Right forelimb (tissue), 1 donor: ENCODE data around the gene NAT9.

Experiments used
- DNase-seq: peaks from one replicate; pipeline ENCODE4 v3.0.0-alpha.2; 2018

NAT9 gene

DNA sequence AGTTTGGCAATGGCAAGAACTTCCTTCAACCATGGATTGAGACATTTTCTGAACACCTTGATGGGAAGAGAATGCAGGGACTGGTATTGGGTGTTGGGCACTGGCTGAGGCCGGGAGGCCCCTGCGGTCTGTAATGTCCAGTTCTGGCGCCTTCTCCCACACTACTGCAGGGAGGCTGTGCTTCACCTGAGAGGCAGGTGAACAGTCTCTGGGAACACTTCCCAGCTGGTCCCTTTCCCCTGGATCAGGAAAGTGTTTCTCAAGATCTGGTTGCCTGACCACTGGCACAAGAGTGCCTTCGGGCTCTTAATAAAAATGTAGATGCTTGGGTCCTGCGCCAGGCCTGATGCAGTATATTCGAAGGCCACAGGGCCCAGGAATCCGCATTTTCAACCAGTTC is 28.5 kb upstream of the NAT9 start:
- no peak for DNase-seq

- no peak for DNase-seq
Measured at GRCh38 chr17:74803971-74804370, 27.8 kb upstream of the NAT9 start.

DNA sequence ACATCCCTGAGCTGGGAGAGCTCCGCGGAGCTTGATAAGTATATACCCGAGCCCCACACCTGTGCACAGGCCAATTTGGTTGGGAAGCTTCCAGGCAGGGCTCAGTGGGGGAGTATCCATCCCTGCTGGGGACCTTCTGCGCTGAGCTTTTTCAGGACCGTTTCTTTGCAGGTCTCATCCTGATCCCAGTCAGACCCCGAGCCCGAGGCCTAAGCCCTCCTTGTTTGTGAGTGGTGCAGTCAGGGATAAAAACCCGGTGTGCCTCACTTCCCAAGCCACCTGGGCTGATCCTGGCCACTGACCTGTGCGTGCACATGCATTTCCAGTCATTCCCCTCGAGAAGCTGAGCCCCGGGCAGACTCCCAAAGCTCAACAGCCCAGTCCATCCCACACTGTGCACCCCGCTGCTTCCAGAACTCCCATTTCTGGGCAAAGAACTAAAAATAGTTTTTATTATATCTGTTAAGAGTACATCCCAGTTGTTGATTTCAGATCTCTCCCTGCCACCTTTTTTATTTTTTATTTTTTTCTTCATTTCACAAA is 27.3 kb upstream of the NAT9 start:
- no peak for DNase-seq

GRCh38 chr17:74801896-74802295 is 25.8 kb upstream of the NAT9 start:
- no peak for DNase-seq

GRCh38 chr17:74800531-74800930 is 24.4 kb upstream of the NAT9 start:
- DNase-seq, result no peak

GRCh38 chr17:74799097-74799496 is 23.0 kb upstream of the NAT9 start:
- no peak for DNase-seq

DNA sequence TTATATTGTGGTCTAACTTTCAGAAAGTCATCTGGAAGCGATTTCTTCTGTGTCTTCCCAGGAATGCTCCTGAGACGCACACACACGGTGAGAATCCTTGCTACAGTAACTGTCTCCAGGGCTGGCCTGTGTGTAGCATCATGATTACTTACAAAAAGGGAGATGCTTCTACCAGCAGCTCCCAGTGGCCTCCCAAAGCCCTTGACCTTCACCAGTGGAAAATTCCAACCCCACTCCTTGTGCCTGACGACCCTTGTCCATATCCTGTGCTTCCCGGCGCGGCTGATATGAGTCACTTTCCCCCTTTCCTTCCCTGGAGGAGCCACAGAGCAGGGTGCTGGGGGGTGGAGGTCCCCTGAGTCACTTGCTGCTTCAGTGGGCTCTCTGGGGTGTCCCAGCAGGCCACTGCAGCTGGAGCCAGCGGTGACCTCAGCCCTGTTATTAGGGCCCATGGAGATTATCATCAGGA is 22.1 kb upstream of the NAT9 start:
- no peak for DNase-seq

DNA sequence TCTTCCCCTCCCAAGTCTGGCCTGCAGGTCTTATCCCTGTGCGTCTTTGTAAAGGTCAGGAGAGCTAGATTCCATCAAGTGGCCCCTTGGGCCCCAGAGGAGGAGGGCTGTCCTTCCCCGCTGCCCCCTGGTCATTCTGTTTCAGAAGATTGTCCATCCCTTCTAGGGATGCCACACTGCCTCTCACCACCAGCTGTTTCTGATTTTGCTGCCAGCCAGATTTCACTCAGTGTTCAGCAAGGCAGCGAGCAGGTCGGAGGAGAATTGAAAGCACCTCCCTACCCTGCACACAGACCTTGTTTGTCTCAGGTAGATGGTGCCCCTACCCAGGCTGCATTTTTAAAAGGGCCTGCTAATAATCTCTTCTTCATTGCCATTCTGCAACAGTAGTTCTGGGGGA is 21.7 kb upstream of the NAT9 start:
- DNase-seq, result no peak

GRCh38 chr17:74796866-74797265 is 20.7 kb upstream of the NAT9 start:
- no peak for DNase-seq

GRCh38 chr17:74796211-74796610 is 20.1 kb upstream of the NAT9 start:
- DNase-seq, result no peak

DNA sequence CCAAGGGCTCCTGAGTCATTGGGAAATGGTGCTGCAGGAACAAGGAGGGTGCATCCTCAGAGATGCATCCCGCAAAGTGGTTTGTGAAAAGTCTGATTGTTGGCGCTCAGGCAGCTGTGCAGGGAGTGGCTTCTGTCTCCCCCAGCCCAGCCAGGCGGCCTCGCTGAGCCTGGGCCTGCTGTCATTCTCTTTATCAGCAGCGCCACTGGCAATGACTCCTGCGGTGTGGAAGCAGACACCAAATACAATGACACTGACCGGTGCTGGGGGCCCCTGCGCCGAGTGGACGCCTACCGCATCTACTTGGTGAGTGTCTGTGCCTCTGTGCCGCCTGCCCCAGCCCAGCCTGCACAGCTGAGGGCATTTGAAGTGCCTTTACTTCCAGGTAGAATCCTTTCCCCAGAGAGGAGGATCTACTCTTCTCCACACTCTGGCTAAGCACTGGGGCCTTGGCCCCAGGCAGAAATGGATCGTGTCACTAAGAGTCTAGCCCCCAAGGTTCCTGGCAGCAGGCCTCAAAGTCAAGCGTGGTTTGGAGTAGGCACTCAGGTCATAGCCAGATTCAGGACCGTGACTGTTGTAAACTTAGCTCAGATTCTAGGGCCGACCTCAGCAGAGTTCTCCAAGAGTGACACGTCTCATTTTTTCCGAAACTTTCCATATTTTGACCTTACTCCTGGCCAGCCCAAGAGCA is 19.3 kb upstream of the NAT9 start:
- no peak for DNase-seq

- no peak for DNase-seq
Measured at GRCh38 chr17:74792586-74793105, 16.5 kb upstream of the NAT9 start.

- no peak for DNase-seq
Measured at GRCh38 chr17:74790161-74791058, 14.3 kb upstream of the NAT9 start.

GRCh38 chr17:74786431-74787055 is 10.4 kb upstream of the NAT9 start:
- no peak for DNase-seq

DNA sequence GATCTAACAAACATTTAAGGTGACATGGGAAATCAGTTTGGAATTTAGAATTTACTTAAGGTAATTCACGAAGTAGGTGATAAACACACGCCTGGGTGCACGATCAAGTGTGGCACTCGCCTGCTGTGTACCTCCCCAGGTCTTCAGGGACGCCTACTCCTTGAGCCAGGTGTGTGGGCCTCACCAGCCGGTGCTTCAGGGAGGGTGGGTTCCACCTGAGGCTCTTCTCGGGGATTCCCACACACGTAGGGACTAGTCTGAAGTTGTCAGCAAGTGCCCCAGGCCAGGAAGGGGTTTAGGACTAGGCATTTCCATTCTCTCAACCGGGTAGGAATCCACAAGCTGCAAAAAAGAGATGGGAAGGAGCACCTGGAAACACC is 9.8 kb upstream of the NAT9 start:
- DNase-seq, result no peak

GRCh38 chr17:74785096-74785980 is 9.2 kb upstream of the NAT9 start:
- DNase-seq, result no peak

GRCh38 chr17:74784125-74784810 is 8.1 kb upstream of the NAT9 start:
- DNase-seq, result no peak

DNA sequence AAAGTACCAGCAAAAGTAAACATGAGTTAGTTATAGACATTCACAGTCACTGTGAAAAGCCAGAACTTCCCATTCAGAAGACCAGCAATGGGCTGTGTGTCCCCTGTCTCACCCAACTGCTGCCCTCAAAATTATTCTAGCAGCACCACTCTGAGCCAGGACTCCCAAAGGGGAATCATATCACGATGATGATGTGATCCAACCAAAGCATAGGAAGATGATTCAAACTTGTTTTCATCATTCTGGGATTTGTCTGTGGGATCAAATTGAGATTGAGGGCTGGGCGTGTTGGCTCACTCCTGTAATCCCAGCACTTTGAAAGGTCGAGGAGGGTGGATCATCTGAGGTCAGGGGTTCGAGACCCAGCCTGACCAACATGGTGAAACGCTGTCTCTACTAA is 6.4 kb upstream of the NAT9 start:
- no peak for DNase-seq

- no peak for DNase-seq
Measured at GRCh38 chr17:74780443-74781238, 4.5 kb upstream of the NAT9 start.

DNA sequence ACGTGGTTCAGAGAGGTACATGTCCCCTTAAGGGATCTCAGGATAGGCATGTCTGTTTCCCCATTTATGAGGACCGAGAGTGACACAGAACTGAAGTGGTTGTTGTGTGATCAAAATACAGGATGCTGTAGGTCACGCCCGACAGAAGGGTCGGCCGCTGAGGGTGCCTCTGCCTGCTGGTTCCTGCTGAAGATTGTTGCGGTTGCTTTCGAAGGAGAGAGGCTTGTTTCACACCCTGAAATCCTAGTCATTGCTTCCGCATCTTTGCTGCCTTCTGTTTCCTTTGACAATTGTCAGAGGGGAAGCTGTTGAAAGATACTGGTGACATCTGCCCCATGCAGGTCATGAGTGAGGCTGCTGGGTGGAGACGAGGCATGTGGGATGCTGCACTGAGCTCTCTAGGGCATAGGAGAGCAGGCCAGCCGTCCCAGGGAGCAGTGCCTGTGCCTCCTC is 3.8 kb upstream of the NAT9 start:
- no peak for DNase-seq

GRCh38 chr17:74779501-74779900 is 3.4 kb upstream of the NAT9 start:
- DNase-seq, result no peak
